NB4 (cell line): ENCODE results near the gene ADGRG2.
A peak's percentile ranks its signal among the peaks of the same experiment; 100 is the strongest.

Experiments
- DNase-seq: peaks from one replicate; pipeline ENCODE4 v3.0.0; 2010; ENCODE audit warnings: low read depth
- H3K4me3 ChIP-seq: one replicate; pipeline ENCODE4 v1.5.1; 2011; ENCODE audit warnings: mild to moderate bottlenecking, low read depth, low read length, moderate library complexity
- MYC ChIP-seq: IDR thresholded peaks from 2 replicates; pipeline ENCODE4 v1.6.1; 2011; ENCODE audit warnings: low read depth, low read length
- POLR2A ChIP-seq: IDR thresholded peaks from 2 replicates; pipeline ENCODE4 v1.6.1; 2011; ENCODE audit warnings: mild to moderate bottlenecking; ENCODE audit not compliant: insufficient read length; ENCODE audit errors: extremely low read depth
- TF ChIP-seq, protein P1 (sequence below): IDR thresholded peaks from one replicate; pipeline ENCODE4 v1.5.1; 2012; ENCODE audit warnings: low read depth, low read length
- TF ChIP-seq, protein P2 (sequence below): IDR thresholded peaks from 2 replicates; pipeline ENCODE4 v1.6.1; 2011; ENCODE audit warnings: low read depth, low read length

The ADGRG2 gene

GRCh38 chrX:19065535-19065934 lies 56.7 kb downstream of the ADGRG2 start:
- peak; percentile 35 for DNase-seq
- TF ChIP-seq, protein P1, sequence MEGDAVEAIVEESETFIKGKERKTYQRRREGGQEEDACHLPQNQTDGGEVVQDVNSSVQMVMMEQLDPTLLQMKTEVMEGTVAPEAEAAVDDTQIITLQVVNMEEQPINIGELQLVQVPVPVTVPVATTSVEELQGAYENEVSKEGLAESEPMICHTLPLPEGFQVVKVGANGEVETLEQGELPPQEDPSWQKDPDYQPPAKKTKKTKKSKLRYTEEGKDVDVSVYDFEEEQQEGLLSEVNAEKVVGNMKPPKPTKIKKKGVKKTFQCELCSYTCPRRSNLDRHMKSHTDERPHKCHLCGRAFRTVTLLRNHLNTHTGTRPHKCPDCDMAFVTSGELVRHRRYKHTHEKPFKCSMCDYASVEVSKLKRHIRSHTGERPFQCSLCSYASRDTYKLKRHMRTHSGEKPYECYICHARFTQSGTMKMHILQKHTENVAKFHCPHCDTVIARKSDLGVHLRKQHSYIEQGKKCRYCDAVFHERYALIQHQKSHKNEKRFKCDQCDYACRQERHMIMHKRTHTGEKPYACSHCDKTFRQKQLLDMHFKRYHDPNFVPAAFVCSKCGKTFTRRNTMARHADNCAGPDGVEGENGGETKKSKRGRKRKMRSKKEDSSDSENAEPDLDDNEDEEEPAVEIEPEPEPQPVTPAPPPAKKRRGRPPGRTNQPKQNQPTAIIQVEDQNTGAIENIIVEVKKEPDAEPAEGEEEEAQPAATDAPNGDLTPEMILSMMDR, result no peak
- TF ChIP-seq POLR2A (no peak), MYC (no peak)

GRCh38 chrX:19064175-19064574 lies 58.1 kb downstream of the ADGRG2 start:
- DNase-seq, result peak; percentile 13
- TF ChIP-seq, protein P2, sequence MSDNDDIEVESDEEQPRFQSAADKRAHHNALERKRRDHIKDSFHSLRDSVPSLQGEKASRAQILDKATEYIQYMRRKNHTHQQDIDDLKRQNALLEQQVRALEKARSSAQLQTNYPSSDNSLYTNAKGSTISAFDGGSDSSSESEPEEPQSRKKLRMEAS, result no peak
- TF ChIP-seq POLR2A, result no peak
- no peak overlapping the region for H3K4me3 ChIP-seq

More at GRCh38 chrX:19065535-19065934, 56.7 kb downstream of the ADGRG2 start:
- no peak overlapping the region for H3K4me3 ChIP-seq

GRCh38 chrX:19063030-19063429 lies 59.2 kb downstream of the ADGRG2 start:
- no peak overlapping the region for H3K4me3 ChIP-seq
- TF ChIP-seq, protein P1, result no peak
- no peak for TF ChIP-seq MYC
- no peak for TF ChIP-seq POLR2A
- TF ChIP-seq, protein P2, result no peak
- no peak for DNase-seq

DNA sequence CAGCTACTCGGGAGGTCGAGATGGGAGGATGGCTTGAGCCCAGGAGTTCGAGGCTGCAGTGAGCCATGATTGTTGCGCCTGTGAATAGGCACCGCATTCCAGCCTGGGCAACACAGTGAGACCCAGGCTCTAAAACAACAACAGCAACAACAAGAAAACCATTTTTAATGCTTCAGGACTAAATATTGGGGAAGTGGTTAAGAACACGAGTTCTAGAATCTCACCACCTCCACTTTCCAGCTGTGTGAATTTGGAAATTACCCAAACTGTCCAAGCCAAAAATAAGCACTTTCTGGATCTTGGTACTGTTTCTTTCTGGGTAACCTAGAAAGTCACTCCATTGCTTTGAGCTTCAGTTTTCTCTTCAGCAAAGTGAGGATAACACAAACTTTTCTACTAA lies 63.2 kb downstream of the ADGRG2 start:
- TF ChIP-seq MYC, result no peak
- no peak overlapping the region for H3K4me3 ChIP-seq
- DNase-seq, result no peak

- no peak for DNase-seq
- TF ChIP-seq, protein P1, result no peak
- no peak for TF ChIP-seq MYC
- TF ChIP-seq, protein P2, result no peak
- H3K4me3 ChIP-seq, result no peak overlapping the region
Measured at GRCh38 chrX:19057856-19058255, 64.4 kb downstream of the ADGRG2 start.

GRCh38 chrX:19049110-19049509 lies 73.2 kb downstream of the ADGRG2 start:
- no peak overlapping the region for H3K4me3 ChIP-seq
- TF ChIP-seq POLR2A, result no peak
- TF ChIP-seq, protein P2, result no peak
- TF ChIP-seq, protein P1, result no peak
- no peak for TF ChIP-seq MYC
- no peak for DNase-seq

- H3K4me3 ChIP-seq, result no peak overlapping the region
- TF ChIP-seq MYC, result no peak
- TF ChIP-seq, protein P2, result no peak
- no peak for TF ChIP-seq POLR2A
- TF ChIP-seq, protein P1, result no peak
- DNase-seq, result peak; percentile 4
Measured at GRCh38 chrX:19046343-19047215, 75.7 kb downstream of the ADGRG2 start.
